IPS-18c (cell line): ENCODE results near the gene BHLHE40.

Experiments used
- H3K4me3 ChIP-seq: 2 replicates; pipeline ENCODE4 v1.7.0; 2013; ENCODE audit warnings: low read depth, mild to moderate bottlenecking, low read length, moderate library complexity; ENCODE audit not compliant: insufficient read depth
- H3K9me3 ChIP-seq: one replicate; pipeline ENCODE4 v1.6.1; 2013; ENCODE audit warnings: mild to moderate bottlenecking, low read length, moderate library complexity; ENCODE audit not compliant: control insufficient read depth, insufficient read depth

BHLHE40 gene

GRCh38 chr3:4978204-4978965, 852 bp upstream of the BHLHE40 start:
- no peaks in the 10 kb centered on the region for H3K9me3 ChIP-seq
- H3K4me3 ChIP-seq = peak overlapping the region; percentile 59

DNA sequence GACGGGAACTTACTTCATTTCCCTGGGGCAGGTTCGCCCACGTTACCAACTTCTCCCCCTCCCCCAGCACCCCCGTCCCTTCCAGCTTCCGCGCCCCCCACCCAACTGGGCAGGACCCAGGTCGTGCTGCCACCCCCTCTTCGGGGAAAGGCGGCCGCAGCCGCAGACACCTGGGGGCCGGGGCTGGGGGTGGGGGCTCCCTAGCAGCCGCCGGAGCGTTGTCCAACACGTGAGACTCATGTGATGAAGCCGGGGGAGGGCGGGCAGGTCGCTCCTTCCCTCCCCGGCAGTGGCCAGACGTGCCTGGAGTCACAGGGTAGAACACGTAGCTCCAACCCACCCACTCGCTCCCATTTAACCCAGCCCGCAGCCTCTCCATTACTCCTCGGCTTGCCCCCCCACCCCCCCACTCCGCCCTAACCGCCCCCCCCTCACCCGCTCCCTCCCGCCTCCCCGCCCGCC, 240 bp upstream of the BHLHE40 start:
- Histone ChIP-seq H3K4me3 (peak overlapping the region; percentile 63), H3K9me3 (no peaks in the 10 kb centered on the region)

DNA sequence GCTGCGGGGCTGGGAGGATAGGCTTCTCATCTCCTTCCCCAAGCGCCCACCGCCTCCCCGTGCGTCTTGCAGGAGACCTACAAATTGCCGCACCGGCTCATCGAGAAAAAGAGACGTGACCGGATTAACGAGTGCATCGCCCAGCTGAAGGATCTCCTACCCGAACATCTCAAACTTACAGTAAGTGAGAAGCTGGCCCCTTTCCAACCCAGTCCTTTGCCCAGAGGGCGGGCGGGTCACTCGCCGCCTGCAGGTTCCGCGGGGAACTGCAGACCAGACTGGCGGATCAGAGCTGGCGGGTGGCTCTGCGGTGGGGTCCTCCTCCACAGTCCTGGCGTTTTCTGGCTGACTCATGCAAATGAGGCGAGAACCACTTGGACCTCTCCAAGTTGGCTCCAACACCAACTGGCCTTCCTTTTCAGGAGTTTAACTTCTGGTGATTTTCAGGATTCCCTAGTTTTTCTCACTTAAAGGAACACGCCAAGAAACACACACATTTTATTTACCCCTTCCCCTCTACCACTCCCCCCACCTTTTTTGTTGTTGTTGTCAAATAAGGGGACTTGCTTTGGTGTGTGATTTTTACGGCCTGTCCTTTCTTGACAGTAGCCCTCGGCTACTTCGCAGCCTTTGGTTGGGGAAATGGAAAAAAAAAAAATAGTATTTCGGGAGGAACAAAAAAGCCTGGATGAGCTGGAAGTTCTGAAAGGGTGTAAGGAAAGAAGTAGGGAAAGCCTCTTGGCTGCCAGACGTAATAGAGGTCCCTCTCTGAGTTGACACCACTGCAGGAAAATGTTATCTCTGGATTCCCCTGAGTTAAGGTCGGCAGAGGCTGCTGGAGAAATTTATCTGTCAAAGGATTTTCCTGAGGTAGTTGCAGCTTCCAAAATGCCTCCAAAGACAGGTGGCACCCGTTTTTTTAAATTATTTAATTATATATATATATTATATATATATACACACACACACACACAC, 1.3 kb downstream of the BHLHE40 start:
- no peaks in the 10 kb centered on the region for H3K9me3 ChIP-seq
- H3K4me3 ChIP-seq = peak overlapping the region; percentile 63

DNA sequence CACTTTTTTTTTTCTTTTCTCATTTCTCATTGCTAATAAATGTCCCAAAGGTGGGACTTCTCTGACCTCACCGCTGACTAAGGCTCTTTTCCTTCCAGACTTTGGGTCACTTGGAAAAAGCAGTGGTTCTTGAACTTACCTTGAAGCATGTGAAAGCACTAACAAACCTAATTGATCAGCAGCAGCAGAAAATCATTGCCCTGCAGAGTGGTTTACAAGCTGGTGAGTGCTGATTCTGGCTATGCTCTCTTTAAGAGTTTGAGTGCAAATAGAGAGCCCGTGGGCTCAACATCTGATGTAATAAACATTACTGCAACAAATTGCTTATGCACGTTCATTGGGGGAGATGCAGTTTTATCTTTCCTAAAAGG, 2.0 kb downstream of the BHLHE40 start:
- Histone ChIP-seq H3K9me3 (no peaks in the 10 kb centered on the region), H3K4me3 (no peak overlapping the region)

DNA sequence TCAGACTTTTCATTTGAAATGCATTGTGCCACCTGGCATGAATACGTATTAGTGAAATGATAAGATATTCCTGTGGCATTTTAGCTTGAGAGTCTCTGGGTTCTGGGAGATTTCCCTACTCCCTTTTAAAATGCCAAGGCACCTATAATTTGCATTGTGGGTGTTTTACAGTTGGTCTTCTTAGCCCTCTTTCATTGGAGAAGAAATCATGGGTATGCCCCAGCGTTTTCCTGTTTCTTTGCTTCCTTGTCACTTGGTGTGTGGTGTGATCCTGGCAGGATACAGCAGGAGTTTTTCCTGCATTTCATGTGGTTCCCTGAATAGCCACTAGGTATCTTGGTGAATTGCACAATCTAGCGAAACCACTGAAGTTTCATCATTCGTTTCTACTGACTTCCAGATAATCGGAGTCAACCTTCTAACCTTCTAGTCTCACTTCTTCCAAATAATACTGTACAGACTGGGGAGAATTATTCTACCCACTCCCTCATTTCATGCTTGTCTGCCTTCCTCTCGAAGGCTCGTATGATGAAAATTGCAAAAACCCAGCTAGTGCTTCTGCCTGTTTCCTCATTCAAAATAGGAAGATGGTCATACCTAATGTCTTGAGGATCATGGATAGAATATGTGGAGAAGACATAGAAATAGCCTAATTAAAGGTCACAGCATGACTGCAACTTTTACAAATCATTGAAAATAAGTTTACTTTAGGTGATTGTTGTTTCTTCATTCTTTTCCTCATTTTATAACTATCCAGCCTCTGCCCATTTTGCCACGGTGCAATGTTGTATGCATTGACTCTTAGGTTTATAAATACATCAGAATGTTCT, 2.6 kb downstream of the BHLHE40 start:
- Histone ChIP-seq H3K4me3 (no peak overlapping the region), H3K9me3 (no peaks in the 10 kb centered on the region)

GRCh38 chr3:4982773-4983738, 3.8 kb downstream of the BHLHE40 start:
- Histone ChIP-seq H3K4me3 (no peak overlapping the region), H3K9me3 (no peaks in the 10 kb centered on the region)

DNA sequence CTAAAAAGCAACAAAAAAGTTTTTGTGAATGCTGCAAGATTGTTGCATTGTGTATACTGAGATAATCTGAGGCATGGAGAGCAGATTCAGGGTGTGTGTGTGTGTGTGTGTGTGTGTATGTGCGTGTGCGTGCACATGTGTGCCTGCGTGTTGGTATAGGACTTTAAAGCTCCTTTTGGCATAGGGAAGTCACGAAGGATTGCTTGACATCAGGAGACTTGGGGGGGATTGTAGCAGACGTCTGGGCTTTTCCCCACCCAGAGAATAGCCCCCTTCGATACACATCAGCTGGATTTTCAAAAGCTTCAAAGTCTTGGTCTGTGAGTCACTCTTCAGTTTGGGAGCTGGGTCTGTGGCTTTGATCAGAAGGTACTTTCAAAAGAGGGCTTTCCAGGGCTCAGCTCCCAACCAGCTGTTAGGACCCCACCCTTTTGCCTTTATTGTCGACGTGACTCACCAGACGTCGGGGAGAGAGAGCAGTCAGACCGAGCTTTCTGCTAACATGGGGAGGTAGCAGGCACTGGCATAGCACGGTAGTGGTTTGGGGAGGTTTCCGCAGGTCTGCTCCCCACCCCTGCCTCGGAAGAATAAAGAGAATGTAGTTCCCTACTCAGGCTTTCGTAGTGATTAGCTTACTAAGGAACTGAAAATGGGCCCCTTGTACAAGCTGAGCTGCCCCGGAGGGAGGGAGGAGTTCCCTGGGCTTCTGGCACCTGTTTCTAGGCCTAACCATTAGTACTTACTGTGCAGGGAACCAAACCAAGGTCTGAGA, 4.7 kb downstream of the BHLHE40 start:
- no peak overlapping the region for H3K4me3 ChIP-seq

DNA sequence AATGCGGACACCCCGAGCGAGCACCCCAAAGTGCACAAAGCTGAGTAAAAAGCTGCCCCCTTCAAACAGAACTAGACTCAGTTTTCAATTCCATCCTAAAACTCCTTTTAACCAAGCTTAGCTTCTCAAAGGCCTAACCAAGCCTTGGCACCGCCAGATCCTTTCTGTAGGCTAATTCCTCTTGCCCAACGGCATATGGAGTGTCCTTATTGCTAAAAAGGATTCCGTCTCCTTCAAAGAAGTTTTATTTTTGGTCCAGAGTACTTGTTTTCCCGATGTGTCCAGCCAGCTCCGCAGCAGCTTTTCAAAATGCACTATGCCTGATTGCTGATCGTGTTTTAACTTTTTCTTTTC, 5.3 kb downstream of the BHLHE40 start:
- no peaks in the 10 kb centered on the region for H3K9me3 ChIP-seq
- H3K4me3 ChIP-seq = no peak overlapping the region

More for the DNA sequence above, 4.7 kb downstream of the BHLHE40 start:
- no peaks in the 10 kb centered on the region for H3K9me3 ChIP-seq

DNA sequence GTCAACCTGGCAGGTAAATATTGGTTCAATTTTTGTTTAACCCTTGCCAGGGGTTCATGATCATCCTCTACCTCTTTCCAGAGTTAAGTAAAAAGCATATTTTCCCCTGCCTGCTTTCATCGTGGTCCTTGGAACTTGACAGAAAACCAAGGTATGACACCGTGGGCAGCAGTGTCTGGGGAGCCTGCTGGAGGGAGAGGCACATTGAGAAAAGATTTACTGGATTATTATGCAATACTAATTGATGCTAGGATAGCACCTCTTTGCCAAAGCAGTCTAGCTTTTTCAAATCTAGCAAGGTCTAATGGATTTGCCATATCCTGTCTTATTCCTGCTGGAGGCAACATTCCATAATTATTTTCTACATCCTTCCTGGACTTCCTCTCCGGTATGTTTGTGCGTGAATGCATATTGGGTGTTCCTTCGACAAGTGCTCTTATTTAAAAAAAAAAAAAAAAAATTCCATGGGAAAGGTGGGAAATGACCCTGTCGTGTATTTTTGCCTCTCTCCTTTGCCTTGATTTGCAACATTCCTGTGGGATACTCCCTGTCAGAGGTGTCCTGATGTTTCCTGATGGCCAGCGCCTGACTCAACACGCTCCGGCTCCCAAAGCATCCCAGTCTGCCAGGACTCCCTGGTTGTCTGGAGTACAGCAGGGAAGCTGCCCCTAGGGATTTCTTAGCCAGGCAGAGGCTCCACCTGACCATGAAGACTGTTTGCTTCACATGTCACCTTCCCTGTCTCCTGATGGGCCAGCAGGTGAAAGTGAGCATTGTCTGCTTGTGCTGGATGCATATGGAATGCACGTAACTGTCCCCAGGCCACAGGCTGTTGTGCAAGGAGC, 6.3 kb downstream of the BHLHE40 start:
- H3K9me3 ChIP-seq = no peaks in the 10 kb centered on the region
- H3K4me3 ChIP-seq = no peak overlapping the region

GRCh38 chr3:4986175-4986781, 7.0 kb downstream of the BHLHE40 start:
- H3K9me3 ChIP-seq = no peaks in the 10 kb centered on the region
- peak overlapping the region; percentile 52; the same call in 1 of the 2 replicates for H3K4me3 ChIP-seq

DNA sequence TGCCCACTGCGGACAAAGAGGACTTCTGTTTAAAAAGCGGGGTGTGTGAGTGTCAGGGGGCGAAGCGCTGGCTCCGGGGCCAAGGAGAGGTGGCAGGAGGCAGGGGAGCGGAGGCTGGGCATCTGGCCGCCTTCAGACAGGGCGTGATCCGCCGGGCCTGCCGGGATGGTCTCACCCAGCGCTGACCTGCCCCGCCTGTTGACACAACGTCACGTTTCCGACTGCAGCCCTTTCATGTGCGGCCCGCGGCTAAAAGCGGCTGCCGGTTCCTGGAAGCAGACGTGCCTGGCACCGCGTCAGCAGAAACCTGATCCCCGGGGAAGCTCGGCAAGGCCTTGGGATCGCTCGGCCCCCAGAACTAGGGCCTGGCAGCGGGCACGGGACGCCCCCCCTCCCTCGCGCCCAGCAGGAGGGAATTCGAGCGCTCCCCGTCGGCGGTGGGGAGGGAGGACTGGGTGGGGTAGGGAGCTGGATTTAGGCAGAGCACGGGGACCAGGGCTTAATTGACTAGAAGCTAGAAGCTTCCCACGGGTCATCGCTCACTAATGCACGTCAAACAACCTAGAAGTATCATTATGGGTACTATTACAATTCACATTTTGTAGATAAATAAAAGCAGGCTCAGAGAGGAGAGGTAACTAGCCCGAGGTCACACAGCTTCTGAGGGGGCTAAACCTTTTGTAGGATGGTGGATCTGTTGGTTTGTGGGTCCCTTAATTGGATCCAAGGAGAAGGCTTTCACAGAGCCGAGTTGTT, 7.7 kb downstream of the BHLHE40 start:
- peak overlapping the region; percentile 52 for H3K4me3 ChIP-seq

GRCh38 chr3:4987538-4988296, 8.5 kb downstream of the BHLHE40 start:
- H3K4me3 ChIP-seq = peak overlapping the region; percentile 52; the same call in 1 of the 2 replicates

More for the DNA sequence above, 7.7 kb downstream of the BHLHE40 start:
- H3K9me3 ChIP-seq = no peaks in the 10 kb centered on the region

More at GRCh38 chr3:4987538-4988296, 8.5 kb downstream of the BHLHE40 start:
- H3K9me3 ChIP-seq = no peaks in the 10 kb centered on the region
